ENCODE data around the gene SPATA6. TPM values are rescaled to one million over a fixed set of nuclear protein-coding genes. Genes with fewer than 3 reads are reported as not detected.

SPATA6 gene
- total RNA-seq, 2 donors from 2014 or later, result 42.8 to 51.5 TPM

DNA sequence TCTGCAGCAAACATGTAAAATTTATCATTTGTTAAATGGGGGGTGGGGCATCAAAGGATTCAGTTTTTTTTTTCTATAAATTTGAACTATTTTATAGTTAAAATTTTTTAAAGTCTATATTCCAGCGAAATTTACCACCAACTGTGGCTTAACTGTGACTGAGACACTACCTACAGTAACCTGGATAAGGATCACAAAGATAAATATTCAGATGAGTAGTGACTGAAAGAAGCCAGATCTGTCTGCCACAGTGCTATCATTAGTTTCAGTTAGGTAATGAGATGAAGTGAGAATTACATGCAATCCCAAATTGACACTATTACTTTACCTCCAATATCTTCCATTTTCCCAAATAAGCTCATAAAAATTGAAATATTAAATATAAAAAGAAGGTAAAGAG, 5.4 kb downstream of the SPATA6 start:
- 63% methylated on average over 1 of the region's 1 CpG; no CpG with 5 or more reads in 1 of the 2 experiments for WGBS, 2 experiments (ENCODE audit: insufficient coverage in 1 of 2, insufficient read length in 1 of 2)
- Histone ChIP-seq H3K9me3 (ENCODE audit: control insufficient read depth, low read length) (no peaks in the 10 kb centered on the region), H3K9ac (ENCODE audit: extremely low read depth, low read length, poor library complexity, severe bottlenecking) (no peak overlapping the region), H3K4me1 (ENCODE audit: control insufficient read depth, insufficient read depth, low read length) (peaks cover 4% of the 10 kb centered on the region), H3K36me3 (ENCODE audit: control insufficient read depth, insufficient read depth, low read length) (peaks cover 8% of the 10 kb centered on the region), H3K27ac (ENCODE audit: low read depth, low read length) (no peak overlapping the region), H3K4me3 (ENCODE audit: low read length) (no peak overlapping the region), H3K27me3 (ENCODE audit: control insufficient read depth, insufficient read depth, low read length, poor library complexity, severe bottlenecking) (no peaks in the 10 kb centered on the region)
- Mint-ChIP-seq H3K4me1 (peaks cover 46% of the 10 kb centered on the region), H3K9me3 (no peaks in the 10 kb centered on the region), H3K27ac (no peak overlapping the region), H3K36me3 (ENCODE audit: low read depth) (peaks cover 6% of the 10 kb centered on the region), H3K27me3 (ENCODE audit: insufficient read depth) (no peaks in the 10 kb centered on the region), H3K4me3 (no peak overlapping the region)
- TF ChIP-seq, protein P1, sequence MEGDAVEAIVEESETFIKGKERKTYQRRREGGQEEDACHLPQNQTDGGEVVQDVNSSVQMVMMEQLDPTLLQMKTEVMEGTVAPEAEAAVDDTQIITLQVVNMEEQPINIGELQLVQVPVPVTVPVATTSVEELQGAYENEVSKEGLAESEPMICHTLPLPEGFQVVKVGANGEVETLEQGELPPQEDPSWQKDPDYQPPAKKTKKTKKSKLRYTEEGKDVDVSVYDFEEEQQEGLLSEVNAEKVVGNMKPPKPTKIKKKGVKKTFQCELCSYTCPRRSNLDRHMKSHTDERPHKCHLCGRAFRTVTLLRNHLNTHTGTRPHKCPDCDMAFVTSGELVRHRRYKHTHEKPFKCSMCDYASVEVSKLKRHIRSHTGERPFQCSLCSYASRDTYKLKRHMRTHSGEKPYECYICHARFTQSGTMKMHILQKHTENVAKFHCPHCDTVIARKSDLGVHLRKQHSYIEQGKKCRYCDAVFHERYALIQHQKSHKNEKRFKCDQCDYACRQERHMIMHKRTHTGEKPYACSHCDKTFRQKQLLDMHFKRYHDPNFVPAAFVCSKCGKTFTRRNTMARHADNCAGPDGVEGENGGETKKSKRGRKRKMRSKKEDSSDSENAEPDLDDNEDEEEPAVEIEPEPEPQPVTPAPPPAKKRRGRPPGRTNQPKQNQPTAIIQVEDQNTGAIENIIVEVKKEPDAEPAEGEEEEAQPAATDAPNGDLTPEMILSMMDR (conservative IDR thresholded peaks at IDR 0.05), result no peak
- DNase-seq, result no peak

DNA sequence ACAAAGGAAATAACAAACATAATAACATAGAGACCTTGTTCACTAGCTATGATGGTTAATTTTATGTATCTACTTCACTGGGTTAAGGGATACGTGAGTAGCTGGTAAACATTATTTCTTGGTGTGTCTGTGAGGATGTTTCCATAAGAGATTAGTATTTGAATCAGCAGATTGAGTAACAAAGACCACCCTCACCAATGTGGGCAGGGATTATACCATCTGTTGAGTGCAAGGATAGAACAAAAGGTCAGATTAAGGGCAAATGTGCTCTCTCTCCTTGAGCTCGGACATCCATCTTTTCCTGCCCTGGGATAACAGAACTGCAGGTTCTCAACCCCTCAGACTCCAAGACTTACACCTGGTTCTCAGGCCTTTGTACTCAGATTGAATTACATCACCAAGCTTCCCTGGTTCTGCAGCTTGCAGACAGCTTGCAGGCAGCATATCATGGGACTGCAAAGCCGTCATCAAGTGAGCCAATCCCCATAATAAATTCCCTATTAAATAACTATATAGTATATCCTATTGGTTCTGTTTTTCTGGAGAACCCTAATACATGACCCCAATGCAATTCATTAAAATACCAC, 9.2 kb downstream of the SPATA6 start:
- no peak overlapping the region for H3K9ac ChIP-seq (ENCODE audit: extremely low read depth, low read length, poor library complexity, severe bottlenecking)
- H3K36me3 ChIP-seq (ENCODE audit: control insufficient read depth, insufficient read depth, low read length), result no peaks in the 10 kb centered on the region
- 86 to 89% methylated on average over 1 to 3 of the region's 3 CpGs for WGBS, 2 experiments (ENCODE audit: insufficient coverage in 1 of 2, insufficient read length in 1 of 2)
- no peak overlapping the region for H3K27ac ChIP-seq (ENCODE audit: low read depth, low read length)
- Mint-ChIP-seq H3K9me3 (peaks cover 4% of the 10 kb centered on the region), H3K4me1 (peaks cover 26% of the 10 kb centered on the region), H3K27ac (peak overlapping the region; percentile 41), H3K36me3 (ENCODE audit: low read depth) (peaks cover 5% of the 10 kb centered on the region), H3K4me3 (no peak overlapping the region), H3K27me3 (ENCODE audit: insufficient read depth) (no peaks in the 10 kb centered on the region)
- H3K4me1 ChIP-seq (ENCODE audit: control insufficient read depth, insufficient read depth, low read length), result no peaks in the 10 kb centered on the region
- no peak for DNase-seq
- no peaks in the 10 kb centered on the region for H3K9me3 ChIP-seq (ENCODE audit: control insufficient read depth, low read length)
- TF ChIP-seq, protein P1 (conservative IDR thresholded peaks at IDR 0.05), result no peak
- H3K4me3 ChIP-seq (ENCODE audit: low read length), result no peak overlapping the region
- H3K27me3 ChIP-seq (ENCODE audit: control insufficient read depth, insufficient read depth, low read length, poor library complexity, severe bottlenecking), result no peaks in the 10 kb centered on the region

DNA sequence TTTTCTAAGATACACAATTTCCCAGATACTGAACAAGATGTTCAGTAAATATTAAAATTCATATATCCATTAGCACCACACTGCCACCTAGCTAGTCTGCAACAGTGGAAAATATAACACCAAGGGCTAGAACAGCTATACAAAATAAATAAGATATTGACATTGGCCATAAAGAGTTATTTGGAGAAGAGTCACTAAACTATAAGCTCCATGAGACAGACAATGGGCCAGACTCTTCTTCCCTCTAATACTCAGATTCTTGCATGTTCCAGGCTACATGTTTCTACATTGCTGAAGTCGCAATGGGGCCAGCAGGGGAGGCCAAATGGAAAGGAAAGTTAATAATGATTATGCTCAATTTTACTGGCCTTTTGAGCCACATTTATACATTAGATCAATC, 21.5 kb downstream of the SPATA6 start:
- DNase-seq, result no peak
- Mint-ChIP-seq H3K4me3 (no peak overlapping the region), H3K4me1 (peaks cover 5% of the 10 kb centered on the region), H3K9me3 (peaks cover 2% of the 10 kb centered on the region), H3K27ac (no peak overlapping the region), H3K27me3 (ENCODE audit: insufficient read depth) (no peaks in the 10 kb centered on the region), H3K36me3 (ENCODE audit: low read depth) (peaks cover 44% of the 10 kb centered on the region)
- H3K9me3 ChIP-seq (ENCODE audit: control insufficient read depth, low read length), result peaks cover 8% of the 10 kb centered on the region
- H3K36me3 ChIP-seq (ENCODE audit: control insufficient read depth, insufficient read depth, low read length), result peaks cover 10% of the 10 kb centered on the region
- WGBS, 2 experiments (ENCODE audit: insufficient coverage in 1 of 2, insufficient read length in 1 of 2), result 91% methylated on average over 1 of the region's 1 CpG; no CpG with 5 or more reads in 1 of the 2 experiments
- H3K4me3 ChIP-seq (ENCODE audit: low read length), result no peak overlapping the region
- TF ChIP-seq, protein P1 (conservative IDR thresholded peaks at IDR 0.05), result peak; percentile 12
- no peak overlapping the region for H3K9ac ChIP-seq (ENCODE audit: extremely low read depth, low read length, poor library complexity, severe bottlenecking)
- H3K27ac ChIP-seq (ENCODE audit: low read depth, low read length), result no peak overlapping the region
- no peaks in the 10 kb centered on the region for H3K4me1 ChIP-seq (ENCODE audit: control insufficient read depth, insufficient read depth, low read length)
- H3K27me3 ChIP-seq (ENCODE audit: control insufficient read depth, insufficient read depth, low read length, poor library complexity, severe bottlenecking), result no peaks in the 10 kb centered on the region

Data from endodermal cell (in vitro differentiated cells).